GM12878 (cell line): Measurements from ENCODE around the gene MRPL1. TPM values are rescaled to one million over a fixed set of nuclear protein-coding genes. Genes with fewer than 3 reads are reported as not detected.

Source experiments
- EP300 ChIP-seq, 2 experiments: fragments of 150-350 bp in 1 of 2; IDR thresholded peaks; 2 replicates each; pipeline ENCODE4 v1.6.1; 2011 to 2012; ENCODE audit warnings: low read depth in 2 of 2, low read length in 2 of 2, borderline replicate concordance in 1 of 2, improper control_type of control experiment in 1 of 2, inconsistent platforms in 1 of 2; ENCODE audit not compliant: control insufficient read depth in 1 of 2
- IKZF2 ChIP-seq, 2 experiments: fragments of 450-650 bp; IDR thresholded peaks; 2 replicates each; pipeline ENCODE4 v1.6.1; 2017; ENCODE audit warnings: mild to moderate bottlenecking in 2 of 2, moderate library complexity in 2 of 2
- JUNB ChIP-seq: IDR thresholded peaks from 2 replicates; pipeline ENCODE4 v1.6.1; 2016; ENCODE audit warnings: antibody characterized with exemption, mild to moderate bottlenecking
- JUND ChIP-seq: IDR thresholded peaks from 2 replicates; pipeline ENCODE4 v1.6.1; 2012; ENCODE audit warnings: low read depth, mild to moderate bottlenecking, low read length, improper control_type of control experiment, moderate library complexity
- KAT2A ChIP-seq: conservative IDR thresholded peaks from 2 replicates; pipeline ENCODE4 v1.6.1; 2011; ENCODE audit warnings: low read depth, low read length; ENCODE audit not compliant: control insufficient read depth
- MXI1 ChIP-seq: fragments of 150-350 bp; IDR thresholded peaks from 2 replicates; pipeline ENCODE4 v1.6.1; 2011; ENCODE audit warnings: low read depth, mild to moderate bottlenecking, inconsistent platforms, low read length, improper control_type of control experiment
- NRF1 ChIP-seq: conservative IDR thresholded peaks from 2 replicates; pipeline ENCODE4 v1.6.1; 2011; ENCODE audit warnings: mild to moderate bottlenecking, low read depth, low read length, improper control_type of control experiment
- PAX8 ChIP-seq: fragments of 450-650 bp; IDR thresholded peaks from 2 replicates; pipeline ENCODE4 v1.6.1; 2017; ENCODE audit warnings: mild to moderate bottlenecking, moderate library complexity
- POLR2AphosphoS2 ChIP-seq: IDR thresholded peaks from 2 replicates; pipeline ENCODE4 v1.6.1; 2011; ENCODE audit warnings: low read depth, mild to moderate bottlenecking, low read length, improper control_type of control experiment, moderate library complexity
- SMC3 ChIP-seq: IDR thresholded peaks from 2 replicates; pipeline ENCODE4 v1.6.1; 2011; ENCODE audit warnings: low read length, improper control_type of control experiment, borderline replicate concordance
- SP1 ChIP-seq: IDR thresholded peaks from one replicate; pipeline ENCODE4 v1.6.1; 2011; ENCODE audit warnings: low read depth, low read length
- SPI1 ChIP-seq: IDR thresholded peaks from 2 replicates; pipeline ENCODE4 v1.6.1; 2011; ENCODE audit warnings: low read depth, mild to moderate bottlenecking, low read length, moderate library complexity, borderline replicate concordance; ENCODE audit not compliant: insufficient read depth
- SRF ChIP-seq, 2 experiments: IDR thresholded peaks; 2 replicates each; pipeline ENCODE4 v1.6.1; 2011; ENCODE audit warnings: low read depth in 2 of 2, low read length in 2 of 2, mild to moderate bottlenecking in 1 of 2, moderate library complexity in 1 of 2
- YBX1 ChIP-seq: fragments of 450-650 bp; IDR thresholded peaks from 2 replicates; pipeline ENCODE4 v1.6.1; 2016; ENCODE audit warnings: antibody characterized with exemption
- ZNF207 ChIP-seq: fragments of 450-650 bp; IDR thresholded peaks from 2 replicates; pipeline ENCODE4 v1.6.1; 2014; ENCODE audit warnings: antibody characterized with exemption, mild to moderate bottlenecking, borderline replicate concordance
- polyA plus RNA-seq, 11 experiments: library from polyadenylated mRNA; depleted of rRNA in 4 of 11; unstranded in 6 of 11; stranded (reverse) in 5 of 11; fragments of >200 nt; fragmentation: Nextera tagmentation in 4 of 11; fragmentation: Illumina TruSeq in 1 of 11; extraction: Ambion mirVana in 4 of 11; extraction: Trizol in 1 of 11; gene quantifications; 1 replicate in 1 of 11; 2 replicates in 10 of 11; pipeline versions ENCODE4 v1.2.1 to v1.2.3, GENCODE V29; 2011 to 2016; ENCODE audit warnings: inconsistent platforms in 2 of 11, missing spikeins in 2 of 11, low read depth in 1 of 11
- total RNA-seq, 4 experiments: library from RNA; depleted of rRNA in 3 of 4; stranded (reverse); fragments of >200 nt in 3 of 4; fragmentation: Illumina TruSeq in 1 of 4; extraction: Trizol in 1 of 4; gene quantifications; 2 replicates each; pipeline versions ENCODE4 v1.2.1 to v1.2.3, GENCODE V29; 2013 to 2021
- TF ChIP-seq, protein P1 (sequence below): IDR thresholded peaks from 2 replicates; pipeline ENCODE4 v1.6.1; 2011; ENCODE audit warnings: low read depth, mild to moderate bottlenecking, low read length, moderate library complexity, borderline replicate concordance; ENCODE audit errors: extremely low read depth
- TF ChIP-seq, protein P2 (sequence below): fragments of 450-650 bp; IDR thresholded peaks from 2 replicates; pipeline ENCODE4 v1.6.1; 2017; ENCODE audit warnings: mild to moderate bottlenecking, low read depth, inconsistent platforms; ENCODE audit not compliant: poor library complexity, severe bottlenecking
- TF ChIP-seq, protein P3 (sequence below): fragments of 450-650 bp; IDR thresholded peaks from 2 replicates; pipeline ENCODE4 v1.6.1; 2014; ENCODE audit warnings: mild to moderate bottlenecking
- TF ChIP-seq, protein P4 (sequence below): fragments of 150-350 bp; IDR thresholded peaks from 2 replicates; pipeline ENCODE4 v1.6.1; 2014; ENCODE audit warnings: mild to moderate bottlenecking, low read depth, low read length
- TF ChIP-seq, protein P5 (sequence below): fragments of 450-650 bp; IDR thresholded peaks from 2 replicates; pipeline ENCODE4 v1.6.1; 2016; ENCODE audit warnings: mild to moderate bottlenecking
- TF ChIP-seq, protein P6 (sequence below): IDR thresholded peaks from 2 replicates; pipeline ENCODE4 v1.6.1; 2012; ENCODE audit warnings: low read length, inconsistent platforms

The MRPL1 gene
- total and polyA plus RNA-seq, 10 of the 15 experiments (the other 5 are each of a cell fraction or from before 2014, with no cell fraction given) = 20.2 to 35.7 (median 28.2) TPM

DNA sequence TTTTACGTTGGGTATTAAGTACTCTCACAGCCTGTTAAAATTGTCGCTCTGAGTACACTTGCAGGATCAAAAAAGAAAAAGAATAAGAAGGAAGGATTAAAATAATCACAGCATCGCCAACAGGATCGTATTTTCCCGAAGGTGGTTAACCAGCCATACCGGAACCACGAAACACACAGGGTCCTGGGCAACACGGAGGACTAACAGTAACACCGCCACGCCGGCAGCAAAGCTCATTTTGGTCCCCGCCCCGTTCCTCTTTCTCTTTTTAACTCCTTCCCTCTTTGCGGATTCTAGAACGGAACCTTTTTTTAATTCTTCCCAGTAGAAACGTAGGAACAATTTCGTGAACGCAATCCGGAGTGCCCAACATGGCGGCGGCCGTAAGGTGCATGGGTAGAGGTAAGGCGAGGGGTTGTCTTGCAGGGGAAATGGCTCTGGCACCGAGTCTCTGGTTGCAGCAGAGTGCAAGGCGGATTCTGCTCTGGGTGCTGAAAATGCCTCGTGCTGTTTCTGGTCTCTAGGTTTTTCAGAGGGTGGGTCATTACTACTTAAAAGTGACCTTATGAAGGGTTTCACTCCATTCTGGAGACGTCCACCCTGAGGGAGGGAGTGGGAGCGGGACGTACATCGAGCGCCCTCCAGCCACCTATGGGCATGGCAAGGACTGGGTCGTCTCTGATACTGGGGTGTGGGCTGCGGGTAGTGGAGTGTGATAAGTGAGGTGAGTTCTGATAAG, at the start of gene MRPL1 (continued):
- TF ChIP-seq ZNF207 (no peak), SRF (IDR thresholded peaks at IDR 0.05; ENCODE audit: low read depth in 2 of 2, low read length in 2 of 2) (peak in 1 of 2 experiments; percentile 74; a peak in 1 of 4 replicates), SP1 (peak; percentile 78), KAT2A (no peak), MXI1 (peak; percentile 98), IKZF2 (IDR thresholded peaks at IDR 0.05) (peak; percentile 50 to 70; a peak in 2 of 4 replicates), PAX8 (no peak), POLR2AphosphoS2 (peak; percentile 65; the same call in 1 of the 2 replicates), SPI1 (peak; percentile 87), SMC3 (no peak), YBX1 (no peak), JUNB (peak; percentile 13; the same call in 1 of the 2 replicates), JUND (no peak), NRF1 (no peak), EP300 (IDR thresholded peaks at IDR 0.05; ENCODE audit: borderline replicate concordance in 1 of 2, control insufficient read depth in 1 of 2, low read depth in 2 of 2, low read length in 2 of 2) (peak in 1 of 2 experiments; percentile 45; a peak in 1 of 4 replicates)
- TF ChIP-seq, protein P1, sequence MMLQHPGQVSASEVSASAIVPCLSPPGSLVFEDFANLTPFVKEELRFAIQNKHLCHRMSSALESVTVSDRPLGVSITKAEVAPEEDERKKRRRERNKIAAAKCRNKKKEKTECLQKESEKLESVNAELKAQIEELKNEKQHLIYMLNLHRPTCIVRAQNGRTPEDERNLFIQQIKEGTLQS = no peak
- TF ChIP-seq, protein P2, sequence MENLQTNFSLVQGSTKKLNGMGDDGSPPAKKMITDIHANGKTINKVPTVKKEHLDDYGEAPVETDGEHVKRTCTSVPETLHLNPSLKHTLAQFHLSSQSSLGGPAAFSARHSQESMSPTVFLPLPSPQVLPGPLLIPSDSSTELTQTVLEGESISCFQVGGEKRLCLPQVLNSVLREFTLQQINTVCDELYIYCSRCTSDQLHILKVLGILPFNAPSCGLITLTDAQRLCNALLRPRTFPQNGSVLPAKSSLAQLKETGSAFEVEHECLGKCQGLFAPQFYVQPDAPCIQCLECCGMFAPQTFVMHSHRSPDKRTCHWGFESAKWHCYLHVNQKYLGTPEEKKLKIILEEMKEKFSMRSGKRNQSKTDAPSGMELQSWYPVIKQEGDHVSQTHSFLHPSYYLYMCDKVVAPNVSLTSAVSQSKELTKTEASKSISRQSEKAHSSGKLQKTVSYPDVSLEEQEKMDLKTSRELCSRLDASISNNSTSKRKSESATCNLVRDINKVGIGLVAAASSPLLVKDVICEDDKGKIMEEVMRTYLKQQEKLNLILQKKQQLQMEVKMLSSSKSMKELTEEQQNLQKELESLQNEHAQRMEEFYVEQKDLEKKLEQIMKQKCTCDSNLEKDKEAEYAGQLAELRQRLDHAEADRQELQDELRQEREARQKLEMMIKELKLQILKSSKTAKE = no peak
- TF ChIP-seq, protein P3, sequence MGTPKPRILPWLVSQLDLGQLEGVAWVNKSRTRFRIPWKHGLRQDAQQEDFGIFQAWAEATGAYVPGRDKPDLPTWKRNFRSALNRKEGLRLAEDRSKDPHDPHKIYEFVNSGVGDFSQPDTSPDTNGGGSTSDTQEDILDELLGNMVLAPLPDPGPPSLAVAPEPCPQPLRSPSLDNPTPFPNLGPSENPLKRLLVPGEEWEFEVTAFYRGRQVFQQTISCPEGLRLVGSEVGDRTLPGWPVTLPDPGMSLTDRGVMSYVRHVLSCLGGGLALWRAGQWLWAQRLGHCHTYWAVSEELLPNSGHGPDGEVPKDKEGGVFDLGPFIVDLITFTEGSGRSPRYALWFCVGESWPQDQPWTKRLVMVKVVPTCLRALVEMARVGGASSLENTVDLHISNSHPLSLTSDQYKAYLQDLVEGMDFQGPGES = no peak; the same call in 1 of the 2 replicates
- TF ChIP-seq, protein P4, sequence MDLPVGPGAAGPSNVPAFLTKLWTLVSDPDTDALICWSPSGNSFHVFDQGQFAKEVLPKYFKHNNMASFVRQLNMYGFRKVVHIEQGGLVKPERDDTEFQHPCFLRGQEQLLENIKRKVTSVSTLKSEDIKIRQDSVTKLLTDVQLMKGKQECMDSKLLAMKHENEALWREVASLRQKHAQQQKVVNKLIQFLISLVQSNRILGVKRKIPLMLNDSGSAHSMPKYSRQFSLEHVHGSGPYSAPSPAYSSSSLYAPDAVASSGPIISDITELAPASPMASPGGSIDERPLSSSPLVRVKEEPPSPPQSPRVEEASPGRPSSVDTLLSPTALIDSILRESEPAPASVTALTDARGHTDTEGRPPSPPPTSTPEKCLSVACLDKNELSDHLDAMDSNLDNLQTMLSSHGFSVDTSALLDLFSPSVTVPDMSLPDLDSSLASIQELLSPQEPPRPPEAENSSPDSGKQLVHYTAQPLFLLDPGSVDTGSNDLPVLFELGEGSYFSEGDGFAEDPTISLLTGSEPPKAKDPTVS = no peak
- TF ChIP-seq, protein P5, sequence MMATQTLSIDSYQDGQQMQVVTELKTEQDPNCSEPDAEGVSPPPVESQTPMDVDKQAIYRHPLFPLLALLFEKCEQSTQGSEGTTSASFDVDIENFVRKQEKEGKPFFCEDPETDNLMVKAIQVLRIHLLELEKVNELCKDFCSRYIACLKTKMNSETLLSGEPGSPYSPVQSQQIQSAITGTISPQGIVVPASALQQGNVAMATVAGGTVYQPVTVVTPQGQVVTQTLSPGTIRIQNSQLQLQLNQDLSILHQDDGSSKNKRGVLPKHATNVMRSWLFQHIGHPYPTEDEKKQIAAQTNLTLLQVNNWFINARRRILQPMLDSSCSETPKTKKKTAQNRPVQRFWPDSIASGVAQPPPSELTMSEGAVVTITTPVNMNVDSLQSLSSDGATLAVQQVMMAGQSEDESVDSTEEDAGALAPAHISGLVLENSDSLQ = no peak
- TF ChIP-seq, protein P6, sequence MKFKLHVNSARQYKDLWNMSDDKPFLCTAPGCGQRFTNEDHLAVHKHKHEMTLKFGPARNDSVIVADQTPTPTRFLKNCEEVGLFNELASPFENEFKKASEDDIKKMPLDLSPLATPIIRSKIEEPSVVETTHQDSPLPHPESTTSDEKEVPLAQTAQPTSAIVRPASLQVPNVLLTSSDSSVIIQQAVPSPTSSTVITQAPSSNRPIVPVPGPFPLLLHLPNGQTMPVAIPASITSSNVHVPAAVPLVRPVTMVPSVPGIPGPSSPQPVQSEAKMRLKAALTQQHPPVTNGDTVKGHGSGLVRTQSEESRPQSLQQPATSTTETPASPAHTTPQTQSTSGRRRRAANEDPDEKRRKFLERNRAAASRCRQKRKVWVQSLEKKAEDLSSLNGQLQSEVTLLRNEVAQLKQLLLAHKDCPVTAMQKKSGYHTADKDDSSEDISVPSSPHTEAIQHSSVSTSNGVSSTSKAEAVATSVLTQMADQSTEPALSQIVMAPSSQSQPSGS = peak; percentile 62
